ENCODE results near the gene SLC37A3. TPM values are rescaled to one million over a fixed set of nuclear protein-coding genes. Genes with fewer than 3 reads are reported as not detected.
"Not testable (repeated sequence)": the region's sequence is repeated elsewhere in the genome, so short reads cannot be mapped to it uniquely, and the experiment has no call there.

SLC37A3 gene
- total RNA-seq, 1 experiment from 2014 or later = 57.8 TPM

GRCh38 chr7:140418653-140419052 lies 20.3 kb upstream of the SLC37A3 start:
- in situ Hi-C loops (cut with HindIII; ENCODE audit: low pct_unique_long_range_greater_than_20kb, low sequenced_read_pairs) (no loop called here), intact Hi-C loops (cut with micrococcal nuclease; ENCODE audit: unreplicated experiment) (no loop called here)
- TF ChIP-seq REST (IDR thresholded peaks at IDR 0.05; ENCODE audit: insufficient read depth in 1 of 2, low read depth in 2 of 2, low read length in 1 of 2) (no peak), CTCF (IDR thresholded peaks at IDR 0.05) (no peak), SIN3A (IDR thresholded peaks at IDR 0.05; ENCODE audit: borderline replicate concordance, insufficient read depth, low read depth, low read length) (no peak)
- ChIA-PET POLR2A (no interaction called here), CTCF (no interaction called here)
- Histone ChIP-seq H3K4me3 (ENCODE audit: low read depth in 2 of 2, low read length in 2 of 2) (no peak overlapping the region), H3K4me1 (ENCODE audit: control insufficient read depth, insufficient read depth, low read length) (no peaks in the 10 kb centered on the region), H3K9me3 (ENCODE audit: control insufficient read depth, insufficient read depth, low read depth, low read length) (no peaks in the 10 kb centered on the region), H3K27me3 (ENCODE audit: control insufficient read depth, insufficient read depth, low read length) (no peaks in the 10 kb centered on the region), H3K36me3 (ENCODE audit: control insufficient read depth, insufficient read depth, low read length) (no peaks in the 10 kb centered on the region), H3K27ac (ENCODE audit: low read length) (no peak overlapping the region)
- ATAC-seq = no peak
- no TSS peak for BruUV-seq (replicated peaks)
- DNase-seq (ENCODE audit: low read depth, low spot score) = no peak

- in situ Hi-C loops (cut with HindIII; ENCODE audit: low pct_unique_long_range_greater_than_20kb, low sequenced_read_pairs); H3K4me3 ChIP-seq (ENCODE audit: low read depth in 2 of 2, low read length in 2 of 2); H3K36me3 ChIP-seq (ENCODE audit: control insufficient read depth, insufficient read depth, low read length); intact Hi-C loops (cut with micrococcal nuclease; ENCODE audit: unreplicated experiment); H3K4me1 ChIP-seq (ENCODE audit: control insufficient read depth, insufficient read depth, low read length); H3K27me3 ChIP-seq (ENCODE audit: control insufficient read depth, insufficient read depth, low read length); POLR2A ChIA-PET; H3K9me3 ChIP-seq (ENCODE audit: control insufficient read depth, insufficient read depth, low read depth, low read length); H3K27ac ChIP-seq (ENCODE audit: low read length); ATAC-seq; BruUV-seq (replicated peaks); DNase-seq (ENCODE audit: low read depth, low spot score): not testable (repeated sequence)
- CTCF ChIA-PET = interaction anchor here (0.6 kb wide), 2 partner anchors 12 to 92 kb away, joined by 4 to 6 read pairs; no protein-coding TSS in a partner anchor
These were observed 19.8 kb upstream of the SLC37A3 start for GRCh38 chr7:140418156-140418472.

- POLR2A ChIA-PET = no interaction called here
These were observed 19.3 kb upstream of the SLC37A3 start for GRCh38 chr7:140417456-140418155.

More at GRCh38 chr7:140417456-140418155, 19.3 kb upstream of the SLC37A3 start:
- H3K4me3 ChIP-seq (ENCODE audit: low read depth in 2 of 2, low read length in 2 of 2) = no peak overlapping the region
- H3K27ac ChIP-seq (ENCODE audit: low read length) = no peak overlapping the region
- no peaks in the 10 kb centered on the region for H3K27me3 ChIP-seq (ENCODE audit: control insufficient read depth, insufficient read depth, low read length)
- BruUV-seq (replicated peaks) = no TSS peak
- no peaks in the 10 kb centered on the region for H3K36me3 ChIP-seq (ENCODE audit: control insufficient read depth, insufficient read depth, low read length)
- no peaks in the 10 kb centered on the region for H3K4me1 ChIP-seq (ENCODE audit: control insufficient read depth, insufficient read depth, low read length)
- no peaks in the 10 kb centered on the region for H3K9me3 ChIP-seq (ENCODE audit: control insufficient read depth, insufficient read depth, low read depth, low read length)
- CTCF ChIA-PET = interaction anchor here (0.6 kb wide), 2 partner anchors 12 to 92 kb away, joined by 4 to 6 read pairs; no protein-coding TSS in a partner anchor
- DNase-seq (ENCODE audit: low read depth, low spot score) (no peak), ATAC-seq (no peak)
- no peak for TF ChIP-seq POLR2AphosphoS5 (IDR thresholded peaks at IDR 0.05; ENCODE audit: low read depth, low read length)
- no peak for TF ChIP-seq REST (IDR thresholded peaks at IDR 0.05; ENCODE audit: insufficient read depth in 1 of 2, low read depth in 2 of 2, low read length in 1 of 2)
- TF ChIP-seq SIN3A (IDR thresholded peaks at IDR 0.05; ENCODE audit: borderline replicate concordance, insufficient read depth, low read depth, low read length) = no peak
- no peak for TF ChIP-seq CTCF (IDR thresholded peaks at IDR 0.05)
- no peak for TF ChIP-seq TCF7L2 (IDR thresholded peaks at IDR 0.05; ENCODE audit: low read depth, low read length)
- in situ Hi-C loops (cut with HindIII; ENCODE audit: low pct_unique_long_range_greater_than_20kb, low sequenced_read_pairs) = no loop called here
- intact Hi-C loops (cut with micrococcal nuclease; ENCODE audit: unreplicated experiment) = no loop called here
